DOHH2 (cell line): ENCODE data around the gene FOXA3.

Experiments used
- H3F3A ChIP-seq: fragments of 200-600 bp; sonication (generic), shearing (Covaris generic); 2 replicates; pipeline ENCODE4 v1.6.0; 2016; ENCODE audit warnings: antibody characterized with exemption, mild to moderate bottlenecking; ENCODE audit not compliant: control insufficient read depth, insufficient read depth
- H3K27ac ChIP-seq: fragments of 200-600 bp; sonication (generic); 2 replicates; pipeline ENCODE4 v1.5.1; 2014; ENCODE audit warnings: low read depth, mild to moderate bottlenecking, low read length, moderate library complexity
- H3K27me3 ChIP-seq: fragments of 200-600 bp; sonication (generic); 2 replicates; pipeline ENCODE4 v1.6.1; 2014; ENCODE audit warnings: mild to moderate bottlenecking, low read length, mixed read lengths; ENCODE audit not compliant: control insufficient read depth
- H3K36me3 ChIP-seq: fragments of 200-600 bp; sonication (generic); 2 replicates; pipeline ENCODE4 v1.6.1; 2014; ENCODE audit warnings: mild to moderate bottlenecking, low read length, moderate library complexity, mixed read lengths; ENCODE audit not compliant: control insufficient read depth
- H3K4me1 ChIP-seq: fragments of 200-600 bp; sonication (generic); 2 replicates; pipeline ENCODE4 v1.6.1; 2014; ENCODE audit warnings: mild to moderate bottlenecking, low read length, mixed read lengths; ENCODE audit not compliant: control insufficient read depth
- H3K4me2 ChIP-seq: fragments of 200-600 bp; sonication (generic); 2 replicates; pipeline ENCODE4 v1.6.0; 2014; ENCODE audit warnings: mild to moderate bottlenecking, low read length, moderate library complexity
- H3K4me3 ChIP-seq: fragments of 200-600 bp; sonication (generic); 2 replicates; pipeline ENCODE4 v1.5.1; 2014; ENCODE audit warnings: mild to moderate bottlenecking, low read length, mixed read lengths
- H3K79me2 ChIP-seq: fragments of 200-600 bp; sonication (generic); 2 replicates; pipeline ENCODE4 v1.6.1; 2014; ENCODE audit warnings: mild to moderate bottlenecking, low read length, mixed read lengths; ENCODE audit not compliant: control insufficient read depth
- H3K9me2 ChIP-seq: fragments of 200-600 bp; sonication (generic); replicated peaks from 2 replicates; pipeline ENCODE4 v1.6.1; 2014; ENCODE audit warnings: mild to moderate bottlenecking, low read length, mixed read lengths; ENCODE audit not compliant: control insufficient read depth
- H3K9me3 ChIP-seq: fragments of 200-600 bp; sonication (generic); 2 replicates; pipeline ENCODE4 v1.6.1; 2014; ENCODE audit warnings: antibody characterized with exemption, low read length, mixed read lengths; ENCODE audit not compliant: control insufficient read depth, insufficient read depth
- H4K20me1 ChIP-seq: fragments of 200-600 bp; sonication (generic); 2 replicates; pipeline ENCODE4 v1.6.0; 2014; ENCODE audit warnings: low read depth, mild to moderate bottlenecking, antibody characterized with exemption, low read length, moderate library complexity; ENCODE audit not compliant: control insufficient read depth, insufficient read depth
- CTCF ChIP-seq: fragments of 200-600 bp; sonication (generic); IDR thresholded peaks from one replicate; pipeline ENCODE4 v1.5.1; 2014; ENCODE audit warnings: antibody characterized with exemption, mild to moderate bottlenecking, low read depth, low read length; ENCODE audit not compliant: poor library complexity, severe bottlenecking
- EZH2phosphoT487 ChIP-seq: fragments of 200-600 bp; sonication (generic); IDR thresholded peaks from 2 replicates; pipeline ENCODE4 v1.6.1; 2017; ENCODE audit warnings: borderline replicate concordance, mild to moderate bottlenecking, antibody characterized with exemption, low read length, moderate library complexity, mixed read lengths

The FOXA3 gene

GRCh38 chr19:45899253-45899652 is 35.1 kb downstream of the FOXA3 start:
- Histone ChIP-seq H3K9me3 (no peaks in the 10 kb centered on the region), H3K4me1 (peaks cover 32% of the 10 kb centered on the region), H3K27me3 (no peaks in the 10 kb centered on the region), H3K9me2 (no peaks in the 10 kb centered on the region), H3K79me2 (peaks cover 27% of the 10 kb centered on the region), H3F3A (no peaks in the 10 kb centered on the region), H3K27ac (no peak overlapping the region), H3K4me3 (no peak overlapping the region), H3K4me2 (no peak overlapping the region), H4K20me1 (no peaks in the 10 kb centered on the region), H3K36me3 (peaks cover 33% of the 10 kb centered on the region)
- TF ChIP-seq EZH2phosphoT487 (no peak), CTCF (no peak)

- Histone ChIP-seq H3K4me1 (peaks cover 31% of the 10 kb centered on the region), H3K79me2 (peaks cover 27% of the 10 kb centered on the region), H4K20me1 (no peaks in the 10 kb centered on the region), H3K27me3 (no peaks in the 10 kb centered on the region), H3K27ac (no peak overlapping the region), H3K9me3 (no peaks in the 10 kb centered on the region), H3K4me2 (peak overlapping the region; percentile 85; the same call in 1 of the 2 replicates), H3F3A (no peaks in the 10 kb centered on the region), H3K4me3 (no peak overlapping the region), H3K36me3 (peaks cover 32% of the 10 kb centered on the region), H3K9me2 (no peaks in the 10 kb centered on the region)
- TF ChIP-seq CTCF = no peak
- no peak for TF ChIP-seq EZH2phosphoT487
Observed at GRCh38 chr19:45899919-45900589, 35.9 kb downstream of the FOXA3 start.

- Histone ChIP-seq H3K79me2 (peaks cover 27% of the 10 kb centered on the region), H3K9me2 (no peaks in the 10 kb centered on the region), H3K27ac (no peak overlapping the region), H3K27me3 (no peaks in the 10 kb centered on the region), H3K4me1 (peaks cover 24% of the 10 kb centered on the region), H3F3A (no peaks in the 10 kb centered on the region), H3K4me2 (peak overlapping the region; percentile 85), H4K20me1 (no peaks in the 10 kb centered on the region), H3K36me3 (peaks cover 30% of the 10 kb centered on the region), H3K9me3 (no peaks in the 10 kb centered on the region), H3K4me3 (peak overlapping the region; percentile 88)
- no peak for TF ChIP-seq CTCF
- TF ChIP-seq EZH2phosphoT487 = no peak
Observed at GRCh38 chr19:45900738-45901431, 36.8 kb downstream of the FOXA3 start.
